Osteocyte (in vitro differentiated cells): ENCODE results near the gene RASAL2. TPM values are rescaled to one million over a fixed set of nuclear protein-coding genes. Genes with fewer than 3 reads are reported as not detected.

Experiments used
- DNase-seq: peaks from one replicate; pipeline ENCODE4 v3.0.0; 2021; ENCODE audit warnings: mixed read lengths; ENCODE audit not compliant: unreplicated experiment; ENCODE audit errors: extremely low spot score
- H3K27ac Mint-ChIP-seq: one replicate; pipeline ENCODE4 v1.8.0; 2021; ENCODE audit warnings: mild to moderate bottlenecking, mixed read lengths; ENCODE audit not compliant: unreplicated experiment
- H3K27me3 Mint-ChIP-seq: one replicate; pipeline ENCODE4 v1.8.0; 2021; ENCODE audit warnings: mixed read lengths; ENCODE audit not compliant: unreplicated experiment
- H3K36me3 Mint-ChIP-seq: one replicate; pipeline ENCODE4 v1.8.0; 2021; ENCODE audit warnings: mixed read lengths; ENCODE audit not compliant: unreplicated experiment
- H3K4me1 Mint-ChIP-seq: one replicate; pipeline ENCODE4 v1.8.0; 2021; ENCODE audit warnings: mixed read lengths; ENCODE audit not compliant: unreplicated experiment
- H3K4me3 Mint-ChIP-seq: one replicate; pipeline ENCODE4 v1.8.0; 2021; ENCODE audit warnings: mild to moderate bottlenecking, moderate library complexity, mixed read lengths; ENCODE audit not compliant: unreplicated experiment
- H3K9me3 Mint-ChIP-seq: one replicate; pipeline ENCODE4 v1.8.0; 2021; ENCODE audit warnings: mixed read lengths; ENCODE audit not compliant: unreplicated experiment
- CTCF ChIP-seq: fragments of 200-600 bp; sonication (generic); IDR thresholded peaks from 2 replicates; pipeline ENCODE4 v1.5.0; 2021; ENCODE audit warnings: antibody characterized with exemption, mild to moderate bottlenecking, moderate library complexity
- total RNA-seq: library from RNA; stranded (reverse); gene quantifications from 2 replicates; pipeline ENCODE4 v1.2.1, GENCODE V29; 2021

The RASAL2 gene
- total RNA-seq, 1 donor from 2014 or later = 34.2 TPM

GRCh38 chr1:178071811-178072210 lies 22.1 kb upstream of the RASAL2 start:
- Mint-ChIP-seq H3K27ac (no peak overlapping the region), H3K4me1 (no peaks in the 10 kb centered on the region), H3K9me3 (no peaks in the 10 kb centered on the region), H3K4me3 (no peak overlapping the region), H3K36me3 (no peaks in the 10 kb centered on the region), H3K27me3 (no peaks in the 10 kb centered on the region)
- DNase-seq = no peak
- TF ChIP-seq CTCF = no peak

- no peaks in the 10 kb centered on the region for H3K27me3 Mint-ChIP-seq
These were observed 21.6 kb upstream of the RASAL2 start for GRCh38 chr1:178072326-178072725.

GRCh38 chr1:178075333-178075732 lies 18.6 kb upstream of the RASAL2 start:
- no peaks in the 10 kb centered on the region for H3K27me3 Mint-ChIP-seq
- H3K9me3 Mint-ChIP-seq = no peaks in the 10 kb centered on the region
- no peak for DNase-seq
- no peak overlapping the region for H3K4me3 Mint-ChIP-seq
- no peaks in the 10 kb centered on the region for H3K36me3 Mint-ChIP-seq
- H3K4me1 Mint-ChIP-seq = no peaks in the 10 kb centered on the region
- H3K27ac Mint-ChIP-seq = no peak overlapping the region
- TF ChIP-seq CTCF = no peak

More at GRCh38 chr1:178072326-178072725, 21.6 kb upstream of the RASAL2 start:
- Mint-ChIP-seq H3K27ac (no peak overlapping the region), H3K4me3 (no peak overlapping the region), H3K9me3 (no peaks in the 10 kb centered on the region), H3K4me1 (no peaks in the 10 kb centered on the region), H3K36me3 (no peaks in the 10 kb centered on the region)
- no peak for TF ChIP-seq CTCF
- no peak for DNase-seq

- Mint-ChIP-seq H3K27me3 (no peaks in the 10 kb centered on the region), H3K27ac (no peak overlapping the region), H3K4me3 (no peak overlapping the region), H3K9me3 (no peaks in the 10 kb centered on the region), H3K4me1 (no peaks in the 10 kb centered on the region), H3K36me3 (no peaks in the 10 kb centered on the region)
- DNase-seq = no peak
- TF ChIP-seq CTCF = no peak
These were observed 17.3 kb upstream of the RASAL2 start for GRCh38 chr1:178076607-178077006.

- Mint-ChIP-seq H3K4me1 (no peaks in the 10 kb centered on the region), H3K27ac (no peak overlapping the region), H3K4me3 (no peak overlapping the region), H3K36me3 (no peaks in the 10 kb centered on the region), H3K9me3 (no peaks in the 10 kb centered on the region), H3K27me3 (no peaks in the 10 kb centered on the region)
- no peak for TF ChIP-seq CTCF
- DNase-seq = no peak
These were observed 16.0 kb upstream of the RASAL2 start for GRCh38 chr1:178077917-178078316.
